NCI-H1048 (cell line): ENCODE measurements around the gene ADGRG1.
"Not testable (repeated sequence)": the region's sequence is repeated elsewhere in the genome, so short reads cannot be mapped to it uniquely, and the experiment has no call there.

Experiments
- DNase-seq: peaks from one replicate; lab custom pipeline; 2025; lab: John Stamatoyannopoulos, UW

ADGRG1 gene

GRCh38 chr16:57699899-57700298, 71.5 kb downstream of the ADGRG1 start:
- no peak for DNase-seq

- no peak for DNase-seq
These were observed 72.5 kb downstream of the ADGRG1 start for GRCh38 chr16:57700781-57701551.

DNA sequence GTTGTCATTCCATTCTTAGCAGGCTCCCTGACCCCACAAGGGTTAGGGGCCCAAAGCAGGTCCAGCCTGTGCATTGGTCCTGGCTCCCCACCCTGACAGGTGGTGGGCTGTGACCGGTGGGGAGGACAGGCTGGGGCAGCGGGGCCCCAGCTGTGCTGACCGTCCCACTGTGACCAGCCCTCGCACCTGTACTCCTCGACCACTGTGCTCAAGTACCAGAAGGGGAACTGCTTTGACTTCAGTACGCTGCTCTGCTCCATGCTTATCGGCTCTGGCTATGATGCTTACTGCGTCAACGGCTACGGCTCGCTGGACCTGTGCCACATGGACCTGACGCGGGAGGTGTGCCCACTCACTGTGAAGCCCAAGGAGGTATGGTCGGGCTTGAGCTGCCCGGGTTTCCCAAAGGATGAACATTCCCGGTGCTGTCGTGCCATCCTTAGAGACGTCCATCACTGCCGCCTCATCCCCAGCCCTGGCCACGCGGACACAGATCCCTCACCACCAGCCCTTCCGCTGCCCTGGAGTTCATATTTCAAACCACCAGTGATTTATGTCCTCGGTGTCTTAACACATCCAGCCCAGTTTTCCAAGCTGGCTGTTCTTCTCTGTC, 73.4 kb downstream of the ADGRG1 start:
- DNase-seq, result no peak

- no peak for DNase-seq
These were observed 75.1 kb downstream of the ADGRG1 start for GRCh38 chr16:57703416-57704010.

- no peak for DNase-seq
These were observed 75.8 kb downstream of the ADGRG1 start for GRCh38 chr16:57704011-57704904.

- DNase-seq, result no peak
These were observed 76.7 kb downstream of the ADGRG1 start for GRCh38 chr16:57704905-57705852.

DNA sequence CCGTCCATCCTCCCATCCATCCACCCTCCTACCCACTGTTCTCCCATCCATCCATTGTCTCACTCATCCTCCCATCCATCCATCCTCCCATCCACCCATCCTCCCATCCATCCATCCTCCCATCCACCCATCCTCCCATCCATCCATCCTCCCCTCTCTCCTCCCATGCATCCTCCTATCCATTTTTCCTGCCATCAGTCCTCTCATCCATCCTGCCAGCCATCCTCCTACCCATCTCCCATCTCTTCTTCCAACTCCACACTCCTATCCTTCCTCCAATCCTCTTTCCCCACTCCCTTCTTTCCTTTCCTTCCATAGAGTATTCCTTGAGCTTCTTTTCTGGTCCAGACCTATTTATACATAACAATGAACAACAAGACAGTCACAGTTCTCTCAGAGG, 78.3 kb downstream of the ADGRG1 start:
- DNase-seq, result no peak

DNA sequence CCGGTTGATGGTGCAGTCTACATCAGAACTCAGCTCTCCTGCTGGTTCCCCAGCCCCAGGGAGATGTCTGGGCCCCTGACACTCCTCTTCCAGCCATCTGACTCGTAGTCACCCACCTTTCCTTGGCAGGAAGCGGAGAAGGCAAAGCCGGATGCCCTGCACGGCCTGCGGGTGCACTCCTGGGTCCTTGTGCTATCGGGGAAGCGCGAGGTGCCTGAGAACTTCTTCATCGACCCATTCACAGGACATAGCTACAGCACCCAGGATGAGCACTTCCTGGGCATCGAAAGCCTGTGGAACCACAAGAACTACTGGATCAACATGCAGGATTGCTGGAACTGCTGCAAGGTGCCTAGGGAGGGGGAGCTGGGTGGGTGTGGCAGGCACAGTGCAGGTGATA, 78.9 kb downstream of the ADGRG1 start:
- no peak for DNase-seq

DNA sequence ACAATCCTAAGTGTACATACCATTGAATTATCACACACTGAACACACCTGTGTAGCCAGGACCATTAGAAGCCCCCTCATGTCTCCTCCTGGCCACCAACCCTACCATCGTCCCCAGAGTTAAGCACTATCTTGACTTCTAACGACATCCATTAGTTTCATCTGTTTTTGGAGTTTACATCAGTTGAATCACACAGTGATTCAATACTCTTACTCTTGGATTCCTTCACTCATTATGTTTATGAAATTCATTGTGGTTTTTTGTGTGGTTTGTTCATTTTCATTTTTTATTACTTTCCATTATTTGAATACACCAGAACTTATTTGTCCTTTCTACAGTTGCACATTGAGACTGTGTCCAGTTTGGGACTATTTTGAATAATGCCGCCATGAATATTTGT, 79.7 kb downstream of the ADGRG1 start:
- no peak for DNase-seq

DNA sequence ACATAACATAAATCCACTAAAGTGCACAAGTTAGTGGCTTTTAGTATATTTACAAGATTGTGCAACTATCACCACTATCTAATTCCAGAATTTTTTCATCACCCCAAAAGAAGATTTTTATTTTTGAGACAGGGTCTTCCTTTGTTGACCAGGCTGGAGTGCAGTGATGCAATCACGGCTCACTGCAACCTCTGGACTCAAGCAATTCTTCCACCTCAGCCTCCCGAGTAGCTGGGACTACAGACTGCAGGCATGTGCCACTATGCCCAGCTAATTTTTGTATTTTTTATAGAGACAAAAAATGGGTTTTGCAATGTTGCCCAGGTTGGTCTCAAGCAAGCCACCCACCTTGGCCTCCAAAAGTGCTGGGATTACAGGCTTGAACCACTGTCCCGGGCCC, 81.2 kb downstream of the ADGRG1 start:
- no peak for DNase-seq

DNA sequence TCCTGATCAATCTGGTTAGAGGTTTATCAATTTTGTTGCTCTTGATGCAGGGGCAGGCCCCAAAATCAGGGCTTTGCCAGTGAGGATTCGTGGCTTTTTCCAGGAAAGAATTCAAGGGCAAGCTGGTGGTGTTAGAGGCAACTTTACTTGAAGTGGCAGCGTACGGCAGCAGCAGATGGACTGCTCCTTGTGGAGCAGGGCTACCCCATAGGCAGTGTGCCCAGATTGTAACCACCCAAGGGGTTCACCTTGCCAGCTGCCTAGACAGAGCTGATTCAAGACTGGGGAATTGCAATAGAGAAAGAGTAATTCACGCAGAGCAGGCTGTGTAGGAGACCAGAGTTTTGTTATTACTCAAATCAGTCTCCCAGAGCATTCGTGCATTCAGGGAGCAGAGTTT, 82.9 kb downstream of the ADGRG1 start:
- DNase-seq, result no peak

DNA sequence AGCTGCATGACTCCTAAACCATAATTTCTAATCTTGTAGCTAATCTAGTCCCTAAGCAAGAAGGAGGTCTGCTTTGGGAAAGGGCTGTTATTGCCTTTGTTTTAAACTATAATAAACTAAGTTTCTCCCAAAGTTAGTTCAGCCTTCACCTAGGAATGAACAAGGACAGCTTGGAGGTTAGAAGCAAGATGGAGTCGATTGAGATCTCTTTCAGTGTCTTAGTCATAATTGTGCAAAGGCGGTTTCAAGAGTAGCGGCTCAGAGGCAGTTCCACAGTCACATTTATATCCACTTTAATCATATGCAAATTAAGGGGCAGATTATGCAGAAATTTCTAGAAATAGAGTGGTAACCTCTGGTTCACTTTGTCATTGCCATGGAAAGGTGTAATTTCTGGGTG, 83.6 kb downstream of the ADGRG1 start:
- no peak for DNase-seq

GRCh38 chr16:57712569-57712968, 84.1 kb downstream of the ADGRG1 start:
- not testable (repeated sequence) for DNase-seq

GRCh38 chr16:57713596-57713995, 85.2 kb downstream of the ADGRG1 start:
- no peak for DNase-seq

GRCh38 chr16:57714047-57714446, 85.6 kb downstream of the ADGRG1 start:
- no peak for DNase-seq
